Panc1 (cell line): Measurements from ENCODE around the gene SLC7A4.

Experiments
- CTCF ChIP-seq: fragments of 450-650 bp; IDR thresholded peaks from 2 replicates; pipeline ENCODE4 v1.5.1; 2017; ENCODE audit warnings: mild to moderate bottlenecking
- POLR2AphosphoS5 ChIP-seq: IDR thresholded peaks from 2 replicates; pipeline ENCODE4 v1.6.1; 2012; ENCODE audit warnings: mild to moderate bottlenecking, low read depth, low read length, moderate library complexity
- REST ChIP-seq, 2 experiments: IDR thresholded peaks; 2 replicates each; pipeline ENCODE4 v1.6.1; 2011 to 2012; ENCODE audit warnings: low read depth in 2 of 2, control low read depth in 1 of 2, low read length in 1 of 2, mild to moderate bottlenecking in 1 of 2, moderate library complexity in 1 of 2; ENCODE audit not compliant: insufficient read depth in 1 of 2
- SIN3A ChIP-seq: IDR thresholded peaks from 2 replicates; pipeline ENCODE4 v1.6.1; 2012; ENCODE audit warnings: low read depth, mild to moderate bottlenecking, low read length, moderate library complexity, borderline replicate concordance; ENCODE audit not compliant: insufficient read depth
- TCF7L2 ChIP-seq: IDR thresholded peaks from 2 replicates; pipeline ENCODE4 v1.6.1; 2011; ENCODE audit warnings: mild to moderate bottlenecking, low read depth, low read length, inconsistent platforms

- TF ChIP-seq CTCF (no peak), TCF7L2 (no peak), REST (IDR thresholded peaks at IDR 0.05; ENCODE audit: insufficient read depth in 1 of 2, low read depth in 2 of 2, low read length in 1 of 2) (no peak), POLR2AphosphoS5 (no peak), SIN3A (no peak)
These were observed 53.0 kb downstream of the SLC7A4 start for GRCh38 chr22:20979243-20979809.
